ENCODE data around the gene C14orf119. TPM values are rescaled to one million over a fixed set of nuclear protein-coding genes. Genes with fewer than 3 reads are reported as not detected.

The C14orf119 gene
- total and polyA plus RNA-seq, 9 of the 15 experiments (the other 6 are each of a cell fraction or from before 2014, with no cell fraction given) = 36.7 to 251 (median 51.8) TPM

DNA sequence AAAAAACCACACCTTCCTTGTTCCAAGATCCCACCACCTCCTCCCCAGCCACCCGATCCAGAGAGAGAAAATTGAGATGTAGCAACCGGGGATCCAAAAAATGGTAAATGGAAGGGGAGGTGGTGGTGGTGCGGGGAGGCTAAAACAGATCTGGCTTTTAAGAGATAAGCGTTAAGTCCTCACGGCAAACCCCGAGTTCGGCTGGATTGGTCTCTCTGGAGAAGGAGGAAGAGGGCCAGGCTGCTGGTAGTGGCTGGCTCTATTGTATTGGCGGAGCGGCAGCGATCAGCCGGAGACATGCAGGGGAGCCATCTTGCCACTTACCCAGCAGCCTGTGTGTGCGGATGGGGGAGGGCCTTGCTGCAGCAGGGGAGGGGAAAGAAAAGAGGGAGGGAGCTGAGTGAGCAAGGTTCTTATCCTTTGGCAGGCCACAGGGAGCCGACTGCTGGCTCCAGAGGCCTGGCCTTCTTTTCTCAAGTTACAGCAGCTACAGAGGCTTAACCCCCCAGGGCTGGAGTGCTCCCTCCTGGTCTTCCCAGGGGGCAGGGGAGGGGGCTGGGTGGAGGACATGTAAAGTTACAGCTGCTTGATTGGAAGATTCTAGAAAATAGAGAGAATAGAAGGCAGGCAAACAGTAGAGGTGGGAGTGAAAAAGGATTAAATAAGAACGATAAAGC, 23.9 kb upstream of the C14orf119 start:
- H4K20me1 ChIP-seq (replicated peaks; ENCODE audit: control insufficient read depth, insufficient read depth, low read length) = peaks cover 14% of the 10 kb centered on the region; the same call in 1 of the 2 replicates
- peaks cover 20 to 26% of the 10 kb centered on the region in 2 experiments for H3K4me1 ChIP-seq (replicated peaks in 1 of 2; ENCODE audit: control insufficient read depth in 2 of 2, insufficient read depth in 2 of 2, low read length in 2 of 2)
- H3K9ac ChIP-seq (ENCODE audit: insufficient read depth in 1 of 2, low read depth in 2 of 2, low read length in 2 of 2) = peak overlapping the region; percentile 90 to 91
- peak overlapping the region; percentile 67 for H2AFZ ChIP-seq (ENCODE audit: low read depth, low read length)
- ChIA-PET CTCF (ENCODE audit: low intra/inter-chr PET ratio) (interaction anchor here (0.6 to 7.2 kb wide), 2 partner anchors 39 to 56 kb away, joined by 3 to 109 read pairs; no protein-coding TSS in a partner anchor), POLR2A (interaction anchor here (0.6 to 4.6 kb wide), 17 partner anchors 9 to 194 kb away, joined by 3 to 25 read pairs (median 4); partner anchors contain the start of genes ACIN1, C14orf119, CDH24 and PRMT5)
- peak; percentile 97 for ATAC-seq
- H3K79me2 ChIP-seq (ENCODE audit: control insufficient read depth, insufficient read depth, low read length) = peaks cover 59% of the 10 kb centered on the region
- under 1% methylated on average over 13 of the region's 14 CpGs for WGBS (ENCODE audit: insufficient coverage, low coverage, missing lambda C conversion rate)
- H3K9me1 ChIP-seq (ENCODE audit: control insufficient read depth, insufficient read depth, low read length) = peaks cover 2% of the 10 kb centered on the region
- peaks cover 76% of the 10 kb centered on the region for H3K36me3 ChIP-seq (ENCODE audit: control insufficient read depth, insufficient read depth, low read length)
- H3K9me3 ChIP-seq (replicated peaks; ENCODE audit: control insufficient read depth, insufficient read depth, low read depth, low read length) = no peaks in the 10 kb centered on the region
- peak; percentile 78 to 94 (median 86) for DNase-seq (ENCODE audit: extremely low read depth in 1 of 4, low spot score in 3 of 4)
- peak overlapping the region; percentile 90 for H3K4me2 ChIP-seq (ENCODE audit: insufficient read depth, low read length)
- peak overlapping the region; percentile 89 for H3K27ac ChIP-seq (ENCODE audit: extremely low read depth, low read depth, low read length)
- BruUV-seq (replicated peaks) = no TSS peak
- peak overlapping the region; percentile 68 for H3K4me3 ChIP-seq
- in situ Hi-C loops (cut with MboI) (no loop called here), intact Hi-C loops (cut with micrococcal nuclease) (no loop called here)
- FAIRE-seq = peak; percentile 98
- no peaks in the 10 kb centered on the region for H3K27me3 ChIP-seq (ENCODE audit: control insufficient read depth in 2 of 2, insufficient read depth in 2 of 2, low read length in 2 of 2)
- no peak for TF ChIP-seq MEF2D (tag; conservative IDR thresholded peaks at IDR 0.05; ENCODE audit: low read depth)
- no peak for TF ChIP-seq THRAP3 (IDR thresholded peaks at IDR 0.05; ENCODE audit: borderline replicate concordance)
- TF ChIP-seq ZNF431 (CRISPR knock-in tag; IDR thresholded peaks at IDR 0.05) = no peak
- no peak for TF ChIP-seq HNRNPL (IDR thresholded peaks at IDR 0.05; ENCODE audit: low read depth, low read length)
- TF ChIP-seq, protein P1, sequence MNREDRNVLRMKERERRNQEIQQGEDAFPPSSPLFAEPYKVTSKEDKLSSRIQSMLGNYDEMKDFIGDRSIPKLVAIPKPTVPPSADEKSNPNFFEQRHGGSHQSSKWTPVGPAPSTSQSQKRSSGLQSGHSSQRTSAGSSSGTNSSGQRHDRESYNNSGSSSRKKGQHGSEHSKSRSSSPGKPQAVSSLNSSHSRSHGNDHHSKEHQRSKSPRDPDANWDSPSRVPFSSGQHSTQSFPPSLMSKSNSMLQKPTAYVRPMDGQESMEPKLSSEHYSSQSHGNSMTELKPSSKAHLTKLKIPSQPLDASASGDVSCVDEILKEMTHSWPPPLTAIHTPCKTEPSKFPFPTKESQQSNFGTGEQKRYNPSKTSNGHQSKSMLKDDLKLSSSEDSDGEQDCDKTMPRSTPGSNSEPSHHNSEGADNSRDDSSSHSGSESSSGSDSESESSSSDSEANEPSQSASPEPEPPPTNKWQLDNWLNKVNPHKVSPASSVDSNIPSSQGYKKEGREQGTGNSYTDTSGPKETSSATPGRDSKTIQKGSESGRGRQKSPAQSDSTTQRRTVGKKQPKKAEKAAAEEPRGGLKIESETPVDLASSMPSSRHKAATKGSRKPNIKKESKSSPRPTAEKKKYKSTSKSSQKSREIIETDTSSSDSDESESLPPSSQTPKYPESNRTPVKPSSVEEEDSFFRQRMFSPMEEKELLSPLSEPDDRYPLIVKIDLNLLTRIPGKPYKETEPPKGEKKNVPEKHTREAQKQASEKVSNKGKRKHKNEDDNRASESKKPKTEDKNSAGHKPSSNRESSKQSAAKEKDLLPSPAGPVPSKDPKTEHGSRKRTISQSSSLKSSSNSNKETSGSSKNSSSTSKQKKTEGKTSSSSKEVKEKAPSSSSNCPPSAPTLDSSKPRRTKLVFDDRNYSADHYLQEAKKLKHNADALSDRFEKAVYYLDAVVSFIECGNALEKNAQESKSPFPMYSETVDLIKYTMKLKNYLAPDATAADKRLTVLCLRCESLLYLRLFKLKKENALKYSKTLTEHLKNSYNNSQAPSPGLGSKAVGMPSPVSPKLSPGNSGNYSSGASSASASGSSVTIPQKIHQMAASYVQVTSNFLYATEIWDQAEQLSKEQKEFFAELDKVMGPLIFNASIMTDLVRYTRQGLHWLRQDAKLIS (CRISPR knock-in tag; IDR thresholded peaks at IDR 0.05) = peak; percentile 75; the same call in 1 of the 2 replicates
- no peak for TF ChIP-seq MEIS2 (IDR thresholded peaks at IDR 0.05; ENCODE audit: partially characterized antibody)
- TF ChIP-seq NFE2L1 (tag; IDR thresholded peaks at IDR 0.05; ENCODE audit: borderline replicate concordance, low read depth) = no peak
- TF ChIP-seq, protein P2, sequence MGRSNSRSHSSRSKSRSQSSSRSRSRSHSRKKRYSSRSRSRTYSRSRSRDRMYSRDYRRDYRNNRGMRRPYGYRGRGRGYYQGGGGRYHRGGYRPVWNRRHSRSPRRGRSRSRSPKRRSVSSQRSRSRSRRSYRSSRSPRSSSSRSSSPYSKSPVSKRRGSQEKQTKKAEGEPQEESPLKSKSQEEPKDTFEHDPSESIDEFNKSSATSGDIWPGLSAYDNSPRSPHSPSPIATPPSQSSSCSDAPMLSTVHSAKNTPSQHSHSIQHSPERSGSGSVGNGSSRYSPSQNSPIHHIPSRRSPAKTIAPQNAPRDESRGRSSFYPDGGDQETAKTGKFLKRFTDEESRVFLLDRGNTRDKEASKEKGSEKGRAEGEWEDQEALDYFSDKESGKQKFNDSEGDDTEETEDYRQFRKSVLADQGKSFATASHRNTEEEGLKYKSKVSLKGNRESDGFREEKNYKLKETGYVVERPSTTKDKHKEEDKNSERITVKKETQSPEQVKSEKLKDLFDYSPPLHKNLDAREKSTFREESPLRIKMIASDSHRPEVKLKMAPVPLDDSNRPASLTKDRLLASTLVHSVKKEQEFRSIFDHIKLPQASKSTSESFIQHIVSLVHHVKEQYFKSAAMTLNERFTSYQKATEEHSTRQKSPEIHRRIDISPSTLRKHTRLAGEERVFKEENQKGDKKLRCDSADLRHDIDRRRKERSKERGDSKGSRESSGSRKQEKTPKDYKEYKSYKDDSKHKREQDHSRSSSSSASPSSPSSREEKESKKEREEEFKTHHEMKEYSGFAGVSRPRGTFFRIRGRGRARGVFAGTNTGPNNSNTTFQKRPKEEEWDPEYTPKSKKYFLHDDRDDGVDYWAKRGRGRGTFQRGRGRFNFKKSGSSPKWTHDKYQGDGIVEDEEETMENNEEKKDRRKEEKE (IDR thresholded peaks at IDR 0.05; ENCODE audit: borderline replicate concordance in 1 of 2, control insufficient read depth in 1 of 2, low read depth in 2 of 2, low read length in 1 of 2) = no peak
- no peak for TF ChIP-seq RBM22 (IDR thresholded peaks at IDR 0.05; ENCODE audit: low read depth, low read length, poor library complexity, severe bottlenecking)
- no peak for TF ChIP-seq ZFP30 (CRISPR knock-in tag; IDR thresholded peaks at IDR 0.05; ENCODE audit: borderline replicate concordance)
- TF ChIP-seq ZNF175 (CRISPR knock-in tag; IDR thresholded peaks at IDR 0.05; ENCODE audit: low read depth) = 0 out of 2 replicates have a peak, but pooled peaks have one; percentile 56
- TF ChIP-seq MIER1 (IDR thresholded peaks at IDR 0.05; ENCODE audit: low read depth) = no peak
- TF ChIP-seq SNRNP70 (optimal IDR thresholded peaks at IDR 0.05; ENCODE audit: low read depth, low read length) = no peak
- no peak for TF ChIP-seq XRCC3 (IDR thresholded peaks at IDR 0.05)

Data from K562 (cell line).